Breast epithelium (tissue), 4 donors: Measurements from ENCODE around the gene FRMD6. TPM values are rescaled to one million over a fixed set of nuclear protein-coding genes. Genes with fewer than 3 reads are reported as not detected.

Experiments used
- DNase-seq, 2 donors: peaks; one replicate each; pipeline ENCODE4 v3.0.0-alpha.2; 2019; ENCODE audit warnings: low spot score in 2 of 2
- H3K27ac ChIP-seq, 2 donors: fragments of 200-600 bp; sonication (generic) in 1 of 2; one replicate each; pipeline ENCODE4 v1.5.1; 2016 to 2019; ENCODE audit warnings: mild to moderate bottlenecking in 1 of 2
- H3K27me3 ChIP-seq, 2 donors: fragments of 200-600 bp; sonication (generic) in 1 of 2; one replicate each; pipeline versions ENCODE4 v1.5.1 to v1.6.0; 2017 to 2019; ENCODE audit warnings: control low read depth in 1 of 2, mild to moderate bottlenecking in 1 of 2
- H3K36me3 ChIP-seq: fragments of 200-600 bp; one replicate; pipeline ENCODE4 v1.5.1; 2019
- H3K4me1 ChIP-seq, 2 donors: fragments of 200-600 bp; sonication (generic); one replicate each; pipeline ENCODE4 v1.5.1; 2016 to 2019; ENCODE audit warnings: control low read depth in 1 of 2
- H3K4me3 ChIP-seq, 3 donors: fragments of 200-600 bp; sonication (generic); 1 replicate in 2 of 3; 2 replicates in 1 of 3; pipeline ENCODE4 v1.5.1; 2016 to 2019; ENCODE audit warnings: mild to moderate bottlenecking in 3 of 3, moderate library complexity in 2 of 3
- H3K9me3 ChIP-seq, 2 donors: fragments of 200-600 bp; sonication (generic) in 1 of 2; one replicate each; pipeline ENCODE4 v1.5.1; 2016 to 2019; ENCODE audit warnings: control low read depth in 1 of 2
- CTCF ChIP-seq, 3 donors: fragments of 450-650 bp; IDR thresholded peaks; one replicate each; pipeline ENCODE4 v1.5.1; 2016 to 2017; ENCODE audit warnings: antibody characterized with exemption in 3 of 3, mild to moderate bottlenecking in 3 of 3, moderate library complexity in 3 of 3
- POLR2A ChIP-seq: fragments of 450-650 bp; IDR thresholded peaks from one replicate; pipeline ENCODE4 v1.6.1; 2016; ENCODE audit warnings: antibody characterized with exemption, mild to moderate bottlenecking, moderate library complexity
- POLR2AphosphoS5 ChIP-seq, 3 donors: sonication (generic); formaldehyde crosslinking; IDR thresholded peaks; one replicate each; pipeline ENCODE4 v1.6.1; 2017; ENCODE audit warnings: antibody characterized with exemption in 3 of 3
- intact Hi-C: fragments of 100-400 bp; cut with DNase I; formaldehyde crosslinking; loops from one replicate; pipeline ENCODE4 v1.15.1; 2023; ENCODE audit warnings: low total_unique reads
- total RNA-seq, 3 donors: library from RNA; depleted of rRNA; stranded (reverse); fragments of >200 nt; gene quantifications; one replicate each; pipeline ENCODE4 v1.1.0, GENCODE V29; 2016

FRMD6 gene
- total RNA-seq, 3 donors from 2014 or later: 14.6 to 111 (median 80.3) TPM

GRCh38 chr14:51613416-51613815, 38.3 kb upstream of the FRMD6 start:
- intact Hi-C loops: no loop called here

GRCh38 chr14:51614707-51615106, 37.0 kb upstream of the FRMD6 start:
- H3K27ac ChIP-seq: peak overlapping the region in 1 of 2 donors; percentile 61
- H3K36me3 ChIP-seq: no peaks in the 10 kb centered on the region
- H3K27me3 ChIP-seq: no peaks in the 10 kb centered on the region
- DNase-seq: no peak
- H3K4me3 ChIP-seq: no peak overlapping the region
- TF ChIP-seq POLR2AphosphoS5 (IDR thresholded peaks at IDR 0.05) (no peak), POLR2A (no peak), CTCF (IDR thresholded peaks at IDR 0.05) (no peak)
- H3K9me3 ChIP-seq: no peaks in the 10 kb centered on the region
- peaks cover 0 to 14% of the 10 kb centered on the region in 2 donors for H3K4me1 ChIP-seq
- intact Hi-C loops: no loop called here

More at GRCh38 chr14:51613416-51613815, 38.3 kb upstream of the FRMD6 start:
- no peak for TF ChIP-seq POLR2A
- no peak for TF ChIP-seq POLR2AphosphoS5 (IDR thresholded peaks at IDR 0.05)
- TF ChIP-seq CTCF (IDR thresholded peaks at IDR 0.05): no peak
- Histone ChIP-seq H3K4me1 (peaks cover 0 to 14% of the 10 kb centered on the region in 2 donors), H3K4me3 (no peak overlapping the region), H3K27me3 (no peaks in the 10 kb centered on the region), H3K27ac (no peak overlapping the region), H3K9me3 (no peaks in the 10 kb centered on the region), H3K36me3 (no peaks in the 10 kb centered on the region)
- DNase-seq: no peak

- peak overlapping the region; percentile 33 to 73 for H3K27ac ChIP-seq
- no peak for TF ChIP-seq POLR2AphosphoS5 (IDR thresholded peaks at IDR 0.05)
- TF ChIP-seq POLR2A: no peak
These were observed 35.5 kb upstream of the FRMD6 start for GRCh38 chr14:51616256-51616655.

GRCh38 chr14:51616724-51617409, 34.8 kb upstream of the FRMD6 start:
- intact Hi-C loops: no loop called here
- Histone ChIP-seq H3K9me3 (no peaks in the 10 kb centered on the region), H3K27me3 (no peaks in the 10 kb centered on the region), H3K27ac (peak overlapping the region; percentile 33 to 73), H3K36me3 (no peaks in the 10 kb centered on the region), H3K4me3 (no peak overlapping the region), H3K4me1 (peaks cover 0 to 14% of the 10 kb centered on the region in 2 donors)
- peak in 1 of 2 donors; percentile 67 for DNase-seq
- TF ChIP-seq POLR2A: no peak
- TF ChIP-seq POLR2AphosphoS5 (IDR thresholded peaks at IDR 0.05): no peak
- TF ChIP-seq CTCF (IDR thresholded peaks at IDR 0.05): no peak

More at GRCh38 chr14:51616256-51616655, 35.5 kb upstream of the FRMD6 start:
- peaks cover 0 to 14% of the 10 kb centered on the region in 2 donors for H3K4me1 ChIP-seq
- intact Hi-C loops: no loop called here
- H3K36me3 ChIP-seq: no peaks in the 10 kb centered on the region
- no peak for DNase-seq
- no peak overlapping the region for H3K4me3 ChIP-seq
- H3K27me3 ChIP-seq: no peaks in the 10 kb centered on the region
- H3K9me3 ChIP-seq: no peaks in the 10 kb centered on the region

- H3K36me3 ChIP-seq: no peaks in the 10 kb centered on the region
- TF ChIP-seq POLR2A (no peak), CTCF (IDR thresholded peaks at IDR 0.05) (no peak), POLR2AphosphoS5 (IDR thresholded peaks at IDR 0.05) (no peak)
- intact Hi-C loops: no loop called here
- H3K27ac ChIP-seq: no peak overlapping the region
- no peak for DNase-seq
- H3K9me3 ChIP-seq: no peaks in the 10 kb centered on the region
- H3K4me3 ChIP-seq: no peak overlapping the region
- peaks cover 0 to 14% of the 10 kb centered on the region in 2 donors for H3K4me1 ChIP-seq
- no peaks in the 10 kb centered on the region for H3K27me3 ChIP-seq
These were observed 32.1 kb upstream of the FRMD6 start for GRCh38 chr14:51619561-51619960.
